Measurements from ENCODE around the gene ZNF366.

ZNF366 gene

GRCh38 chr5:72402381-72402890 lies 104.8 kb downstream of the ZNF366 start:
- no peak for DNase-seq

DNA sequence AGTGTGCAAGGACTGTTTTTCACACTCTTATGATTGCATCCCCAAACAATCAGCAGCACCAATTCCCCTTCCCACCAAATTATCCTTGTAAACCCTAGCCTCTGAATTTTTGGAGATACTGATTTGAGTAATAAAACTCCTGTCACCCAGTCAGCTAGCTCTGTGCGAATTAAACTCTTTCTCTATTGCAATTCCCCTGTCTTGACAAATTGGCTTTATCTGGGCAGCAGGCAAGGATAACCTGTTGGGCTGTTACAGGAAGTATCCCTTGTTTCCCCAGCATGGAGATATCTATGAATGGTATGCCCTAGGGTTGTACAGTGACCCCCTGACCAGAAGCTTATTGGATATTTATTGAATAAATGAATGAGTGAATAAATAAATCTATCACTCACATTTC lies 106.3 kb downstream of the ZNF366 start:
- DNase-seq, result no peak

DNA sequence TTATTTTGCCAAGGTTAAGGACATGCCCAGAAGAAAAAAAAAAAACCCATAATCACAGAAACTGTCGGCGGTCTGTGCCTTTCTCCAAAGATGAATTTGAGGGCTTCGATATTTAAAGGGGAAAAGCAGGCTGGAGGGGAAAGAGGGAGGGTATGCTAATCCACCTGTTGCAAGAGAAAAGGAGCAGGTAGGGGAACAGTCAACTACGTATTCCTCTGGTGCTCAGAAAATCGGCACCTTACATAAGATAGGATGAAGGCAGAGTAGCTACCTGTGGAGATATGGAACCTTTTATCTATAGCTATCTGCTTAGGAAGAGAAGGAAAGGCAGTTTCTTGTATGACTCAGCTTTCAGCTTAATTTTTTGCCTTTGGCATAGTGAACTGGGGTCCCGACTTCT lies 109.4 kb downstream of the ZNF366 start:
- DNase-seq, result no peak

- DNase-seq, result no peak
Measured at GRCh38 chr5:72394688-72395087, 112.5 kb downstream of the ZNF366 start.

DNA sequence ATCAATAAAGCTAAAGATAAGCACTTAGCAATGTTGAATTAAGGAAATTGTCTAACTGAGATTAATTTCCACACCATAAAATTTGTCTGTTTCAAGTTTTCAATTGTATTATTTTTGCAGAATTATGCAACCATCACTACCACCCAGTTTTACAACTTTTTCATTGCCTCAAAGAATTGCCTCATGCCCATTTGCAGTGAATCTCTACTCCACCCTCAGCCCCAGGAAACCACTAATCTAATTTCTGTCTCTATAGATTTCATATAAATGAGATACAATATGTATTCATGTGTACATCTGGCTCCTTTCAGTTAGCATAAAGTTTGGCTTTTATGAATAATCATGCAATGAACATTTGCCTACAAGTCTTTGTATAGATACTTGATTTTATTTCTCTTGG lies 114.2 kb downstream of the ZNF366 start:
- no peak for DNase-seq

Measured in islet precursor cell (in vitro differentiated cells).